Hepatocyte (in vitro differentiated cells): ENCODE measurements around the gene CACHD1.

Experiments used
- EZH2 ChIP-seq: fragments of 200-600 bp; sonication (generic); IDR thresholded peaks from 2 replicates; pipeline ENCODE4 v1.6.1; 2016; ENCODE audit warnings: antibody characterized with exemption, mild to moderate bottlenecking, borderline replicate concordance
- TF ChIP-seq, protein P1 (sequence below): fragments of 200-600 bp; sonication (generic); IDR thresholded peaks from 2 replicates; pipeline ENCODE4 v1.5.1; 2016; ENCODE audit warnings: antibody characterized with exemption, mild to moderate bottlenecking; ENCODE audit not compliant: poor library complexity

DNA sequence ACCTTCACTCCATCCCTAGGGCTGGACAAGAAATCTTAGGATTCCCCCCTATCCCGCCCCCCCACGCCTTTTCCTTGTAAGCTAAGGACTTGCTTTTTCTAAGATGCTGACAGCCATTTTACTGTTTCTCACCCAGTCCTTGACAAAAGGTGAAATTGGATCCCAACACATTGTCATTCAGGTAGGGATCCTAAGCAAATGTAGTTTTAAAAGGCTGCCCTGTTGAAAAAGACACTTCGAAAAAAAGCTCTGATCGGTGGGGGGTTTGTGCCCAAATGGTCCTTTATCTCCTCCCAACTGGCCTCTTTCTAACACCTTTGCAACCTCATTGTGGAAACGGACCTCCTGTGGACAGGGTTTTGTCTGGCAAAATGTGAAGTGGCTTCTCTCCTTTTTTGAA, 2.9 kb downstream of the CACHD1 start:
- TF ChIP-seq, protein P1, sequence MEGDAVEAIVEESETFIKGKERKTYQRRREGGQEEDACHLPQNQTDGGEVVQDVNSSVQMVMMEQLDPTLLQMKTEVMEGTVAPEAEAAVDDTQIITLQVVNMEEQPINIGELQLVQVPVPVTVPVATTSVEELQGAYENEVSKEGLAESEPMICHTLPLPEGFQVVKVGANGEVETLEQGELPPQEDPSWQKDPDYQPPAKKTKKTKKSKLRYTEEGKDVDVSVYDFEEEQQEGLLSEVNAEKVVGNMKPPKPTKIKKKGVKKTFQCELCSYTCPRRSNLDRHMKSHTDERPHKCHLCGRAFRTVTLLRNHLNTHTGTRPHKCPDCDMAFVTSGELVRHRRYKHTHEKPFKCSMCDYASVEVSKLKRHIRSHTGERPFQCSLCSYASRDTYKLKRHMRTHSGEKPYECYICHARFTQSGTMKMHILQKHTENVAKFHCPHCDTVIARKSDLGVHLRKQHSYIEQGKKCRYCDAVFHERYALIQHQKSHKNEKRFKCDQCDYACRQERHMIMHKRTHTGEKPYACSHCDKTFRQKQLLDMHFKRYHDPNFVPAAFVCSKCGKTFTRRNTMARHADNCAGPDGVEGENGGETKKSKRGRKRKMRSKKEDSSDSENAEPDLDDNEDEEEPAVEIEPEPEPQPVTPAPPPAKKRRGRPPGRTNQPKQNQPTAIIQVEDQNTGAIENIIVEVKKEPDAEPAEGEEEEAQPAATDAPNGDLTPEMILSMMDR = no peak
- no peak for TF ChIP-seq EZH2
